Ovary (tissue), 3 donors: ENCODE data around the gene AKR1C3.

Experiments
- POLR2A ChIP-seq: fragments of 450-650 bp; IDR thresholded peaks from one replicate; pipeline ENCODE4 v1.6.1; 2017; ENCODE audit warnings: antibody characterized with exemption, mild to moderate bottlenecking, moderate library complexity
- TF ChIP-seq, protein P1 (sequence below), 3 donors: fragments of 450-650 bp in 2 of 3; fragments of 200-600 bp in 1 of 3; IDR thresholded peaks; one replicate each; pipeline versions ENCODE4 v1.5.1 to v1.8.0; 2016 to 2022; ENCODE audit warnings: antibody characterized with exemption in 3 of 3, mild to moderate bottlenecking in 1 of 3
- donor health status: DM: no; HTN: no; CAD: no.

DNA sequence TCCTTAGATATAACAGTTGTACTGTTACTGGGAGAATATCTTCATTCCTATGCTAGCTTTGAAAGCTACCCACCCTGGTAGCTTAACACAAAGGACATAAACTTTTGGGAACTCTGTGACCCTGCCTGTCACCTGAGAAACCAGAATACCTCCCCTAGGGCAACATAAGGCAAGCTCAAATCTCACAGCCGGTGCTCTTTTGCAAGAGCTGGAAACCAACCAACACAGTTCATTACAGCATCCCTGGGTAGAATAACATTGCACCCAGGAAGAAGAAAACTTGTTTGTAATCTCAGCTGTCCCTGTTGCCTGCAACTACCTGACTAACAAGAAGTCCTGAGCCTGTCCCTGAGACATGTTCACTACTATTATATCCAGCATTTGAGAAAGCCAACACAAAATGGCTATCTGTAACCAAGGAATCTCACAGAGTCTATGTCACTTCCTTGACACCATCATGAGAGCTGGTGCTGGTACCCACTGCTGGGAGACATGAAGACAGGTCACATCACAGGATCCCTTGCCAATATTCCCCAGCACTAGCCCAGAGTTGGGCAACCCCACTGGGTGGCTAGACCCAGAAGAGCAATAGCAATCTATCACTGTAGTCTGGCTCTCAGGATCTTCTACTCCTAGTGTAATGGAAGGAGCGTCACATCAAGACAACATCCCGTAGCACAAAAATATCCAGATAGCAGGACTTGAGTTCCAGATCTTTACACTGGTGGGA lies 31.3 kb downstream of the AKR1C3 start:
- no peak for TF ChIP-seq POLR2A
- TF ChIP-seq, protein P1, sequence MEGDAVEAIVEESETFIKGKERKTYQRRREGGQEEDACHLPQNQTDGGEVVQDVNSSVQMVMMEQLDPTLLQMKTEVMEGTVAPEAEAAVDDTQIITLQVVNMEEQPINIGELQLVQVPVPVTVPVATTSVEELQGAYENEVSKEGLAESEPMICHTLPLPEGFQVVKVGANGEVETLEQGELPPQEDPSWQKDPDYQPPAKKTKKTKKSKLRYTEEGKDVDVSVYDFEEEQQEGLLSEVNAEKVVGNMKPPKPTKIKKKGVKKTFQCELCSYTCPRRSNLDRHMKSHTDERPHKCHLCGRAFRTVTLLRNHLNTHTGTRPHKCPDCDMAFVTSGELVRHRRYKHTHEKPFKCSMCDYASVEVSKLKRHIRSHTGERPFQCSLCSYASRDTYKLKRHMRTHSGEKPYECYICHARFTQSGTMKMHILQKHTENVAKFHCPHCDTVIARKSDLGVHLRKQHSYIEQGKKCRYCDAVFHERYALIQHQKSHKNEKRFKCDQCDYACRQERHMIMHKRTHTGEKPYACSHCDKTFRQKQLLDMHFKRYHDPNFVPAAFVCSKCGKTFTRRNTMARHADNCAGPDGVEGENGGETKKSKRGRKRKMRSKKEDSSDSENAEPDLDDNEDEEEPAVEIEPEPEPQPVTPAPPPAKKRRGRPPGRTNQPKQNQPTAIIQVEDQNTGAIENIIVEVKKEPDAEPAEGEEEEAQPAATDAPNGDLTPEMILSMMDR (IDR thresholded peaks at IDR 0.05) = no peak
